Fibroblast of the aortic adventitia (primary cell): ENCODE measurements around the gene SHC4. TPM values are rescaled to one million over a fixed set of nuclear protein-coding genes. Genes with fewer than 3 reads are reported as not detected.
A peak's percentile ranks its signal among the peaks of the same experiment; 100 is the strongest.

ENCODE experiments used
- DNase-seq: peaks from one replicate; pipeline ENCODE4 v3.0.0-alpha.2; 2010; ENCODE audit warnings: low read depth
- H3K4me3 ChIP-seq: 2 replicates; pipeline ENCODE4 v1.5.1; 2011; ENCODE audit warnings: low read depth, mild to moderate bottlenecking, control low read depth, low read length, moderate library complexity
- CTCF ChIP-seq: IDR thresholded peaks from 2 replicates; pipeline ENCODE4 v1.5.1; 2011; ENCODE audit warnings: mild to moderate bottlenecking, low read length, control low read depth, inconsistent platforms; ENCODE audit not compliant: insufficient read depth
- total RNA-seq: library from RNA; depleted of rRNA; stranded (reverse); fragments of >200 nt; gene quantifications from 2 replicates; pipeline ENCODE4 v1.2.3, GENCODE V29; 2012; ENCODE audit warnings: low replicate concordance

The SHC4 gene
- total RNA-seq, 1 donor = 2.2 TPM

GRCh38 chr15:48806151-48806550, 157.6 kb downstream of the SHC4 start:
- peak; percentile 49 for DNase-seq
- H3K4me3 ChIP-seq = no peak overlapping the region
- no peak for TF ChIP-seq CTCF

GRCh38 chr15:48805591-48805990, 158.1 kb downstream of the SHC4 start:
- no peak for DNase-seq

GRCh38 chr15:48803877-48804276, 159.8 kb downstream of the SHC4 start:
- no peak overlapping the region for H3K4me3 ChIP-seq
- DNase-seq = no peak
- no peak for TF ChIP-seq CTCF

More at GRCh38 chr15:48805591-48805990, 158.1 kb downstream of the SHC4 start:
- no peak for TF ChIP-seq CTCF
- H3K4me3 ChIP-seq = no peak overlapping the region

GRCh38 chr15:48802867-48803266, 160.9 kb downstream of the SHC4 start:
- peak; percentile 91 for DNase-seq
- H3K4me3 ChIP-seq = no peak overlapping the region
- TF ChIP-seq CTCF = no peak

- no peak for DNase-seq
- no peak for TF ChIP-seq CTCF
- H3K4me3 ChIP-seq = no peak overlapping the region
Observed at GRCh38 chr15:48802257-48802656, 161.5 kb downstream of the SHC4 start.

GRCh38 chr15:48800811-48801455, 162.8 kb downstream of the SHC4 start:
- TF ChIP-seq CTCF = peak; percentile 53
- DNase-seq = peak; percentile 79
- H3K4me3 ChIP-seq = no peak overlapping the region

GRCh38 chr15:48800245-48800644, 163.5 kb downstream of the SHC4 start:
- DNase-seq = no peak
- H3K4me3 ChIP-seq = no peak overlapping the region
- TF ChIP-seq CTCF = no peak
